T-cell (primary cell): ENCODE measurements around the gene ITGA5. TPM values are rescaled to one million over a fixed set of nuclear protein-coding genes. Genes with fewer than 3 reads are reported as not detected.

Experiments
- ATAC-seq, 4 experiments: fragments of 200-7000 bp in 3 of 4; fragments of 150-1000 bp in 1 of 4; cut with Tn5 transposase; replicated peaks in 1 of 4; 1 replicate in 3 of 4; 2 replicates in 1 of 4; pipeline ENCODE4 v1.10.0; 2021; ENCODE audit warnings: moderate library complexity in 3 of 4, mild to moderate bottlenecking in 2 of 4, moderate number of reproducible peaks in 1 of 4
- CTCF ChIA-PET, 2 donors: fragments of 300-600 bp; sonication (Branson Sonifier 250); formaldehyde crosslinking; loops; one replicate each; lab custom pipeline; 2022; ENCODE audit warnings: antibody characterized with exemption in 2 of 2; lab: Charles Lee
- POLR2A ChIA-PET, 2 donors: fragments of 300-600 bp; sonication (Branson Sonifier 250); formaldehyde crosslinking; loops; one replicate each; lab custom pipeline; 2022; ENCODE audit warnings: antibody characterized with exemption in 2 of 2; lab: Charles Lee
- DNase-seq, 35 experiments: peaks; one replicate each; pipeline versions ENCODE4 v3.0.0 to v3.0.0-alpha.2; 2013 to 2023
- H3K27ac ChIP-seq: one replicate; pipeline ENCODE4 v1.5.1; 2013; ENCODE audit warnings: low read length
- H3K27me3 ChIP-seq, 2 experiments: replicated peaks in 1 of 2; 1 replicate in 1 of 2; 2 replicates in 1 of 2; pipeline versions ENCODE4 v1.6.1 to v1.7.0; 2013; ENCODE audit warnings: low read length in 1 of 2, mixed read lengths in 1 of 2; ENCODE audit not compliant: control insufficient read depth in 2 of 2, insufficient read depth in 2 of 2; ENCODE audit errors: extremely low read depth in 1 of 2
- H3K36me3 ChIP-seq, 2 donors: 1 replicate in 1 of 2; 2 replicates in 1 of 2; pipeline versions ENCODE4 v1.6.1 to v1.7.0; 2013; ENCODE audit warnings: low read length in 1 of 2; ENCODE audit not compliant: control insufficient read depth in 2 of 2, insufficient read depth in 1 of 2; ENCODE audit errors: extremely low read depth in 1 of 2
- H3K4me1 ChIP-seq, 2 experiments: 1 replicate in 1 of 2; 2 replicates in 1 of 2; pipeline versions ENCODE4 v1.6.1 to v1.7.0; 2013; ENCODE audit warnings: low read length in 2 of 2, mixed read lengths in 1 of 2; ENCODE audit not compliant: insufficient read depth in 2 of 2, control insufficient read depth in 1 of 2; ENCODE audit errors: extremely low read depth in 1 of 2
- H3K4me3 ChIP-seq, 2 donors: 1 replicate in 1 of 2; 2 replicates in 1 of 2; pipeline versions ENCODE4 v1.5.1 to v1.7.0; 2013; ENCODE audit warnings: mild to moderate bottlenecking in 2 of 2, low read length in 1 of 2, moderate library complexity in 1 of 2; ENCODE audit not compliant: control insufficient read depth in 1 of 2; ENCODE audit errors: extremely low read depth in 1 of 2
- H3K9me3 ChIP-seq: 2 replicates; pipeline ENCODE4 v1.7.0; 2013
- H3K27ac Mint-ChIP-seq, 2 donors: one replicate each; pipeline ENCODE4 v1.8.0; 2020 to 2021; ENCODE audit warnings: mild to moderate bottlenecking in 2 of 2, mixed read lengths in 2 of 2
- H3K27me3 Mint-ChIP-seq, 2 donors: one replicate each; pipeline ENCODE4 v1.8.0; 2021 to 2022; ENCODE audit warnings: mixed read lengths in 2 of 2
- H3K36me3 Mint-ChIP-seq: one replicate; pipeline ENCODE4 v1.8.0; 2021; ENCODE audit warnings: mixed read lengths
- H3K4me1 Mint-ChIP-seq, 3 donors: one replicate each; pipeline ENCODE4 v1.8.0; 2020 to 2022; ENCODE audit warnings: mixed read lengths in 3 of 3, mild to moderate bottlenecking in 1 of 3
- H3K4me3 Mint-ChIP-seq, 3 donors: one replicate each; pipeline ENCODE4 v1.8.0; 2020 to 2022; ENCODE audit warnings: mild to moderate bottlenecking in 3 of 3, mixed read lengths in 3 of 3, moderate library complexity in 3 of 3
- H3K9me3 Mint-ChIP-seq, 3 donors: one replicate each; pipeline ENCODE4 v1.8.0; 2020 to 2022; ENCODE audit warnings: mixed read lengths in 3 of 3
- WGBS: methylation state at CpG from one replicate; pipeline ENCODE4 v1.1.5; 2013; ENCODE audit warnings: missing lambda C conversion rate; ENCODE audit not compliant: insufficient coverage; 5-methylcytosine and 5-hydroxymethylcytosine counted together
- total RNA-seq, 35 experiments: library from RNA in 6 of 35; stranded (reverse) in 6 of 35; fragments of 120-200 nt in 1 of 35; gene quantifications; one replicate each; pipeline versions ENCODE4 v1.2.1 to v1.2.4 and lab custom pipeline; 2013 to 2026

ITGA5 gene
- total RNA-seq, 5 donors from 2014 or later (not counting 1 experiment from before 2014, with no cell fraction given) = 58.6 to 183 (median 169) TPM

GRCh38 chr12:54398218-54398617 is 20.8 kb downstream of the ITGA5 start:
- CTCF ChIA-PET = interaction anchor here (0.7 to 6.4 kb wide), 9 partner anchors 14 to 105 kb away, joined by 3 to 174 read pairs (median 13); no protein-coding TSS in a partner anchor
- no peak for ATAC-seq
- H3K27me3 Mint-ChIP-seq = no peaks in the 10 kb centered on the region

GRCh38 chr12:54397157-54397556 is 21.9 kb downstream of the ITGA5 start:
- H3K36me3 ChIP-seq = peaks cover 7 to 77% of the 10 kb centered on the region in 2 donors
- POLR2A ChIA-PET = interaction anchor here in 1 of 2 donors (0.9 kb wide), 1 partner anchor 19 kb away, joined by 3 read pairs; no protein-coding TSS in a partner anchor
- Mint-ChIP-seq H3K27me3 (no peaks in the 10 kb centered on the region), H3K36me3 (peaks cover 65% of the 10 kb centered on the region), H3K4me1 (peaks cover 17 to 26% (median 21%) of the 10 kb centered on the region in 3 donors), H3K9me3 (no peaks in the 10 kb centered on the region), H3K4me3 (no peak overlapping the region), H3K27ac (peak overlapping the region in 1 of 2 donors; percentile 23)
- H3K4me1 ChIP-seq = peaks cover 3 to 20% of the 10 kb centered on the region in 2 experiments
- H3K9me3 ChIP-seq = no peaks in the 10 kb centered on the region
- DNase-seq (no peak), ATAC-seq (no peak)
- no CpG with 5 or more reads among the region's 1 CpG for WGBS
- no peak overlapping the region for H3K4me3 ChIP-seq
- CTCF ChIA-PET = interaction anchor here (1.3 to 6.4 kb wide), 4 partner anchors 19 to 42 kb away, joined by 5 to 174 read pairs (median 26); no protein-coding TSS in a partner anchor
- no peak overlapping the region for H3K27ac ChIP-seq
- no peaks in the 10 kb centered on the region for H3K27me3 ChIP-seq

More at GRCh38 chr12:54398218-54398617, 20.8 kb downstream of the ITGA5 start:
- H3K27ac Mint-ChIP-seq = no peak overlapping the region
- Histone ChIP-seq H3K9me3 (no peaks in the 10 kb centered on the region), H3K27me3 (no peaks in the 10 kb centered on the region), H3K36me3 (peaks cover 10 to 87% of the 10 kb centered on the region in 2 donors), H3K27ac (no peak overlapping the region), H3K4me3 (no peak overlapping the region), H3K4me1 (peaks cover 3 to 18% of the 10 kb centered on the region in 2 experiments)
- H3K4me3 Mint-ChIP-seq = no peak overlapping the region
- H3K4me1 Mint-ChIP-seq = peaks cover 17 to 21% (median 20%) of the 10 kb centered on the region in 3 donors
- 92% methylated on average over 1 of the region's 2 CpGs for WGBS
- H3K9me3 Mint-ChIP-seq = no peaks in the 10 kb centered on the region
- peaks cover 66% of the 10 kb centered on the region for H3K36me3 Mint-ChIP-seq
- POLR2A ChIA-PET = interaction anchor here in 1 of 2 donors (0.9 kb wide), 1 partner anchor 18 kb away, joined by 3 read pairs; no protein-coding TSS in a partner anchor
- no peak for DNase-seq

GRCh38 chr12:54395545-54395944 is 23.5 kb downstream of the ITGA5 start:
- Mint-ChIP-seq H3K9me3 (no peaks in the 10 kb centered on the region), H3K4me3 (no peak overlapping the region), H3K4me1 (peaks cover 22 to 32% (median 29%) of the 10 kb centered on the region in 3 donors), H3K27ac (no peak overlapping the region), H3K27me3 (no peaks in the 10 kb centered on the region), H3K36me3 (peaks cover 56% of the 10 kb centered on the region)
- ATAC-seq = no peak
- CTCF ChIA-PET = interaction anchor here (0.5 to 2.7 kb wide), 7 partner anchors 16 to 49 kb away, joined by 3 to 13 read pairs (median 4); no protein-coding TSS in a partner anchor
- no peaks in the 10 kb centered on the region for H3K27me3 ChIP-seq
- POLR2A ChIA-PET = interaction anchor here in 1 of 2 donors (0.6 kb wide), 1 partner anchor 8 kb away, joined by 4 read pairs; no protein-coding TSS in a partner anchor
- H3K27ac ChIP-seq = no peak overlapping the region
- peaks cover 6 to 34% of the 10 kb centered on the region in 2 experiments for H3K4me1 ChIP-seq
- no peak for DNase-seq
- no peak overlapping the region for H3K4me3 ChIP-seq
- peaks cover 3 to 61% of the 10 kb centered on the region in 2 donors for H3K36me3 ChIP-seq
- no peaks in the 10 kb centered on the region for H3K9me3 ChIP-seq

- ChIA-PET POLR2A (no interaction called here), CTCF (interaction anchor here (1.0 to 2.1 kb wide), 3 partner anchors 43 to 49 kb away, joined by 3 to 6 read pairs (median 3); no protein-coding TSS in a partner anchor)
- Histone ChIP-seq H3K27me3 (no peaks in the 10 kb centered on the region), H3K4me3 (no peak overlapping the region), H3K4me1 (peaks cover 6 to 39% of the 10 kb centered on the region in 2 experiments), H3K9me3 (no peaks in the 10 kb centered on the region), H3K36me3 (peaks cover 3 to 55% of the 10 kb centered on the region in 2 donors), H3K27ac (no peak overlapping the region)
- H3K36me3 Mint-ChIP-seq = peaks cover 53% of the 10 kb centered on the region
- WGBS = 100% methylated on average over 1 of the region's 1 CpG
- no peak for DNase-seq
- H3K4me1 Mint-ChIP-seq = peaks cover 22 to 32% (median 29%) of the 10 kb centered on the region in 3 donors
- no peaks in the 10 kb centered on the region for H3K9me3 Mint-ChIP-seq
- H3K4me3 Mint-ChIP-seq = no peak overlapping the region
- H3K27ac Mint-ChIP-seq = no peak overlapping the region
- ATAC-seq = no peak
- H3K27me3 Mint-ChIP-seq = no peaks in the 10 kb centered on the region
Measured at GRCh38 chr12:54394986-54395385, 24.1 kb downstream of the ITGA5 start.

- no peaks in the 10 kb centered on the region for H3K27me3 Mint-ChIP-seq
- H3K36me3 Mint-ChIP-seq = peaks cover 51% of the 10 kb centered on the region
- peak overlapping the region; percentile 36 to 39 for H3K27ac Mint-ChIP-seq
- WGBS = 40% methylated on average over 3 of the region's 4 CpGs
- ATAC-seq = no peak
- H3K9me3 ChIP-seq = no peaks in the 10 kb centered on the region
- H3K4me3 ChIP-seq = no peak overlapping the region
- CTCF ChIA-PET = interaction anchor here (1.0 to 1.3 kb wide), 3 partner anchors 38 to 44 kb away, joined by 3 to 5 read pairs (median 3); no protein-coding TSS in a partner anchor
- peaks cover 6 to 34% of the 10 kb centered on the region in 2 experiments for H3K4me1 ChIP-seq
- H3K4me1 Mint-ChIP-seq = peaks cover 20 to 36% (median 25%) of the 10 kb centered on the region in 3 donors
- peak in 4 of 35 experiments; percentile 35 to 65 (median 38) for DNase-seq
- peak overlapping the region in 1 of 3 donors; percentile 28 for H3K4me3 Mint-ChIP-seq
- peaks cover 3 to 48% of the 10 kb centered on the region in 2 donors for H3K36me3 ChIP-seq
- no peaks in the 10 kb centered on the region for H3K27me3 ChIP-seq
- POLR2A ChIA-PET = no interaction called here
- no peak overlapping the region for H3K27ac ChIP-seq
- H3K9me3 Mint-ChIP-seq = no peaks in the 10 kb centered on the region
Measured at GRCh38 chr12:54394281-54394719, 24.8 kb downstream of the ITGA5 start.

GRCh38 chr12:54393743-54394142 is 25.3 kb downstream of the ITGA5 start:
- 40% methylated on average over 1 of the region's 3 CpGs for WGBS
- Histone ChIP-seq H3K27me3 (no peaks in the 10 kb centered on the region), H3K4me3 (no peak overlapping the region), H3K4me1 (peaks cover 6 to 32% of the 10 kb centered on the region in 2 experiments), H3K27ac (no peak overlapping the region), H3K36me3 (peaks cover 3 to 43% of the 10 kb centered on the region in 2 donors), H3K9me3 (no peaks in the 10 kb centered on the region)
- Mint-ChIP-seq H3K36me3 (peaks cover 48% of the 10 kb centered on the region), H3K4me3 (peak overlapping the region in 1 of 3 donors; percentile 28), H3K27me3 (no peaks in the 10 kb centered on the region), H3K9me3 (no peaks in the 10 kb centered on the region), H3K27ac (peak overlapping the region; percentile 2 to 36), H3K4me1 (peaks cover 18 to 34% (median 22%) of the 10 kb centered on the region in 3 donors)
- CTCF ChIA-PET = interaction anchor here (0.5 to 1.3 kb wide), 6 partner anchors 39 to 1708 kb away, joined by 3 to 5 read pairs (median 3); no protein-coding TSS in a partner anchor
- POLR2A ChIA-PET = no interaction called here
- DNase-seq = no peak
- ATAC-seq = no peak
